ENCODE measurements around the gene RNF114.
"Not testable (repeated sequence)": the region's sequence is repeated elsewhere in the genome, so short reads cannot be mapped to it uniquely, and the experiment has no call there.

RNF114 gene

GRCh38 chr20:49993301-49993751, 57.1 kb downstream of the RNF114 start:
- in situ Hi-C loops (cut with HindIII; ENCODE audit: low pct_ligation_motif_present, low sequenced_read_pairs) = no loop called here
- DNase-seq = no peak
- peaks cover 3% of the 10 kb centered on the region for H3K36me3 ChIP-seq (replicated peaks)
- H3K27ac ChIP-seq = no peak overlapping the region
- no peak overlapping the region for H3K4me3 ChIP-seq (ENCODE audit: low read depth, low read length)
- no peaks in the 10 kb centered on the region for H3K27me3 ChIP-seq (replicated peaks)
- TF ChIP-seq CTCF (IDR thresholded peaks at IDR 0.05; ENCODE audit: low read depth, low read length, missing control alignments) = no peak

- Histone ChIP-seq H3K36me3 (replicated peaks) (no peaks in the 10 kb centered on the region), H3K27me3 (replicated peaks) (no peaks in the 10 kb centered on the region), H3K27ac (no peak overlapping the region), H3K4me3 (ENCODE audit: low read depth, low read length) (no peak overlapping the region)
- in situ Hi-C loops (cut with HindIII; ENCODE audit: low pct_ligation_motif_present, low sequenced_read_pairs) = no loop called here
- no peak for DNase-seq
- no peak for TF ChIP-seq CTCF (IDR thresholded peaks at IDR 0.05; ENCODE audit: low read depth, low read length, missing control alignments)
Observed at GRCh38 chr20:49995586-49995985, 59.4 kb downstream of the RNF114 start.

- H3K36me3 ChIP-seq (replicated peaks); H3K27ac ChIP-seq; DNase-seq; in situ Hi-C loops (cut with HindIII; ENCODE audit: low pct_ligation_motif_present, low sequenced_read_pairs); H3K27me3 ChIP-seq (replicated peaks); H3K4me3 ChIP-seq (ENCODE audit: low read depth, low read length): not testable (repeated sequence)
Observed at GRCh38 chr20:49998478-49999188, 62.4 kb downstream of the RNF114 start.

- no peak for TF ChIP-seq CTCF (IDR thresholded peaks at IDR 0.05; ENCODE audit: low read depth, low read length, missing control alignments)
- H3K36me3 ChIP-seq (replicated peaks) = no peaks in the 10 kb centered on the region
- no peaks in the 10 kb centered on the region for H3K27me3 ChIP-seq (replicated peaks)
- no peak overlapping the region for H3K27ac ChIP-seq
- H3K4me3 ChIP-seq (ENCODE audit: low read depth, low read length) = no peak overlapping the region
- DNase-seq = no peak
- in situ Hi-C loops (cut with HindIII; ENCODE audit: low pct_ligation_motif_present, low sequenced_read_pairs) = no loop called here
Observed at GRCh38 chr20:49999329-49999728, 63.1 kb downstream of the RNF114 start.

- H3K27ac ChIP-seq; H3K36me3 ChIP-seq (replicated peaks); H3K4me3 ChIP-seq (ENCODE audit: low read depth, low read length); H3K27me3 ChIP-seq (replicated peaks); in situ Hi-C loops (cut with HindIII; ENCODE audit: low pct_ligation_motif_present, low sequenced_read_pairs); DNase-seq: not testable (repeated sequence)
Observed at GRCh38 chr20:50000548-50001222, 64.5 kb downstream of the RNF114 start.

- TF ChIP-seq CTCF (IDR thresholded peaks at IDR 0.05; ENCODE audit: low read depth, low read length, missing control alignments) = no peak
- Histone ChIP-seq H3K27ac (no peak overlapping the region), H3K4me3 (ENCODE audit: low read depth, low read length) (no peak overlapping the region), H3K36me3 (replicated peaks) (no peaks in the 10 kb centered on the region), H3K27me3 (replicated peaks) (no peaks in the 10 kb centered on the region)
- in situ Hi-C loops (cut with HindIII; ENCODE audit: low pct_ligation_motif_present, low sequenced_read_pairs) = no loop called here
- DNase-seq = no peak
Observed at GRCh38 chr20:50001784-50002311, 65.7 kb downstream of the RNF114 start.
